ENCODE data around the gene MGMT. TPM values are rescaled to one million over a fixed set of nuclear protein-coding genes. Genes with fewer than 3 reads are reported as not detected.

The MGMT gene
- total RNA-seq, 2 experiments from 2014 or later: 9.0 to 9.6 TPM

DNA sequence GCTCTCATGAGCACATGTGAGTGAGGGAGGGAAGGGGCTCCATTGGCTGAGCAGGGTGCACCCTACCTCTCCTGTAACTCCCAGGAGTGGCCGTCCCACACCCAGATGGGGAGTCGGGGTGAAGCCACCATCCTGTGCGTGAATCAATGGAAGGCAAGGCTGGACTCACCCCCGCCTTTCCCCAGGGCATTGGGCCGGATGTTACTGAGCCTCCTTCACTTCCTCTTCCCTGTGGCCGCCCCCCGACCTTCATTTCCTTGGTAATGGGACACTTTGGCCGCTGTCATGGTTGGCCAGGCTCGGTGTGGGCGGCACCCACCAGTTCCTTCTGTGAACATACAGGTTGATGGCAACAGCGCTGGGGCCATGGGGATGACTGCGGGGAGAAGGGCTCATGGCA, 209.0 kb downstream of the MGMT start:
- Mint-ChIP-seq H3K4me1 (ENCODE audit: low read depth) (no peaks in the 10 kb centered on the region), H3K27me3 (no peaks in the 10 kb centered on the region), H3K27ac (no peak overlapping the region), H3K9me3 (peaks cover 3% of the 10 kb centered on the region), H3K4me3 (no peak overlapping the region), H3K36me3 (ENCODE audit: low read depth) (peaks cover 62% of the 10 kb centered on the region)
- DNase-seq (no peak), ATAC-seq (ENCODE audit: poor library complexity) (no peak)
- Histone ChIP-seq H3K4me1 (ENCODE audit: insufficient read depth, low read length) (no peaks in the 10 kb centered on the region), H3K27me3 (ENCODE audit: control insufficient read depth in 1 of 2, insufficient read depth in 2 of 2, low read length in 2 of 2) (no peaks in the 10 kb centered on the region), H3K27ac (ENCODE audit: low read depth in 1 of 2, low read length in 2 of 2) (no peak overlapping the region), H3K9me3 (ENCODE audit: control insufficient read depth in 1 of 2, insufficient read depth in 1 of 2, low read length in 2 of 2) (peaks cover 0 to 28% of the 10 kb centered on the region in 2 experiments), H3K4me3 (ENCODE audit: low read length) (no peak overlapping the region), H3K36me3 (ENCODE audit: insufficient read depth, low read length) (no peaks in the 10 kb centered on the region)
- CTCF ChIA-PET: no interaction called here
- TF ChIP-seq CTCF (IDR thresholded peaks at IDR 0.05): no peak
- POLR2A ChIA-PET: no interaction called here
- intact Hi-C loops (cut with DNase I, micrococcal nuclease): no loop called here

DNA sequence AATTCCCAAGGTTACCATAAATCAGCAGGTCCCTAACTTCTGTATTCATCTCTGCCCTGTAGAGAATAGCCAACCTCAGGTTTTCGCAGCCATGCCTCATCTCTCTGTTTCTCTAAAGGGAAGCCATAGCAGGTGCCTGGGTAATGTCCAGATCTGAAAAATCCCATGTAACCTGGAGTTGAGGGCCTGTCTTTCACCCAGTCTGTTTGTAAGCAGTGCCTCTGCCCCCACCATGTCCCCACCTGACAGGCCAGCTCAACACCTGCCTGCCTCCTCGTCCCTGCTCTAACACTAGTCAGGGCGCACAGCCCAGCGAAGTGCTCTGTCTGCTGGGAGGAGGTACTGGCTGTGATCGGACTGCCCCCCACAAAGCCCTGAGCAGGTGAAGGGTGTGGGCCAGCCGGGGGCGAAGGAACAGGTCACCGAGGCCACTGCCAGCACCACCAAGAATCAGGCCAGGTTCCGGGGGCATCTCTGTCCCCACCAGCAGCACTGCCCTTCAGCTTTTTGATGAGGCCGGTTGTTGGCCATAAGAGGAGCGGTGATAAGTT, 210.4 kb downstream of the MGMT start:
- H3K27ac ChIP-seq (ENCODE audit: low read depth in 1 of 2, low read length in 2 of 2): no peak overlapping the region
- DNase-seq (no peak), ATAC-seq (ENCODE audit: poor library complexity) (no peak)
- Mint-ChIP-seq H3K36me3 (ENCODE audit: low read depth) (peaks cover 49% of the 10 kb centered on the region), H3K27me3 (no peaks in the 10 kb centered on the region), H3K9me3 (no peaks in the 10 kb centered on the region), H3K4me3 (no peak overlapping the region), H3K27ac (no peak overlapping the region), H3K4me1 (ENCODE audit: low read depth) (no peaks in the 10 kb centered on the region)
- ChIA-PET CTCF (no interaction called here), POLR2A (no interaction called here)
- peaks cover 0 to 29% of the 10 kb centered on the region in 2 experiments for H3K9me3 ChIP-seq (ENCODE audit: control insufficient read depth in 1 of 2, insufficient read depth in 1 of 2, low read length in 2 of 2)
- TF ChIP-seq CTCF (IDR thresholded peaks at IDR 0.05): no peak
- no peaks in the 10 kb centered on the region for H3K36me3 ChIP-seq (ENCODE audit: insufficient read depth, low read length)
- H3K4me1 ChIP-seq (ENCODE audit: insufficient read depth, low read length): no peaks in the 10 kb centered on the region
- no peak overlapping the region for H3K4me3 ChIP-seq (ENCODE audit: low read length)
- no peaks in the 10 kb centered on the region for H3K27me3 ChIP-seq (ENCODE audit: control insufficient read depth in 1 of 2, insufficient read depth in 2 of 2, low read length in 2 of 2)
- intact Hi-C loops (cut with DNase I, micrococcal nuclease): no loop called here

- Histone ChIP-seq H3K4me1 (ENCODE audit: insufficient read depth, low read length) (no peaks in the 10 kb centered on the region), H3K27ac (ENCODE audit: low read depth in 1 of 2, low read length in 2 of 2) (no peak overlapping the region), H3K4me3 (ENCODE audit: low read length) (no peak overlapping the region), H3K9me3 (ENCODE audit: control insufficient read depth in 1 of 2, insufficient read depth in 1 of 2, low read length in 2 of 2) (peaks cover 0 to 29% of the 10 kb centered on the region in 2 experiments), H3K36me3 (ENCODE audit: insufficient read depth, low read length) (no peaks in the 10 kb centered on the region), H3K27me3 (ENCODE audit: control insufficient read depth in 1 of 2, insufficient read depth in 2 of 2, low read length in 2 of 2) (no peaks in the 10 kb centered on the region)
- TF ChIP-seq CTCF (IDR thresholded peaks at IDR 0.05): no peak
- DNase-seq (no peak), ATAC-seq (ENCODE audit: poor library complexity) (no peak)
- no peak overlapping the region for H3K27ac Mint-ChIP-seq
- POLR2A ChIA-PET: no interaction called here
- H3K9me3 Mint-ChIP-seq: no peaks in the 10 kb centered on the region
- CTCF ChIA-PET: no interaction called here
- H3K4me3 Mint-ChIP-seq: no peak overlapping the region
- no peaks in the 10 kb centered on the region for H3K27me3 Mint-ChIP-seq
- intact Hi-C loops (cut with DNase I, micrococcal nuclease): no loop called here
- no peaks in the 10 kb centered on the region for H3K4me1 Mint-ChIP-seq (ENCODE audit: low read depth)
- H3K36me3 Mint-ChIP-seq (ENCODE audit: low read depth): peaks cover 42% of the 10 kb centered on the region
Observed at GRCh38 chr10:129678186-129678585, 211.1 kb downstream of the MGMT start.
